ENCODE results near the gene NLRC5. TPM values are rescaled to one million over a fixed set of nuclear protein-coding genes. Genes with fewer than 3 reads are reported as not detected.
A peak's percentile ranks its signal among the peaks of the same experiment; 100 is the strongest.
"Not testable (repeated sequence)": the region's sequence is repeated elsewhere in the genome, so short reads cannot be mapped to it uniquely, and the experiment has no call there.

The NLRC5 gene
- total and polyA plus RNA-seq, 10 donors = 52.0 to 401 (median 219) TPM

GRCh38 chr16:57107321-57107922 lies 118.1 kb downstream of the NLRC5 start:
- peaks cover 0 to 80% (median 36%) of the 10 kb centered on the region in 6 donors for H3K4me1 ChIP-seq
- no peak overlapping the region for H3K27ac ChIP-seq
- no peak overlapping the region for H3K4me3 ChIP-seq
- no peak for TF ChIP-seq POLR2AphosphoS5 (IDR thresholded peaks at IDR 0.05)
- no peak for TF ChIP-seq CTCF (IDR thresholded peaks at IDR 0.05 in 8 of 11, conservative IDR thresholded peaks at IDR 0.05 in 3 of 11)
- no peak for TF ChIP-seq POLR2A (IDR thresholded peaks at IDR 0.05)
- WGBS, 5 donors = 64 to 79% (median 77%) methylated on average over 5 to 9 of the region's 9 CpGs
- H3K27me3 ChIP-seq (replicated peaks in 1 of 7) = peaks cover 0 to 3% (median 0%) of the 10 kb centered on the region in 7 donors
- no peaks in the 10 kb centered on the region for H3K9me3 ChIP-seq
- intact Hi-C loops (cut with DNase I; ENCODE audit: low total_unique reads) = no loop called here
- no peaks in the 10 kb centered on the region for H3K36me3 ChIP-seq
- DNase-seq = no peak

GRCh38 chr16:57108432-57108831 lies 119.1 kb downstream of the NLRC5 start:
- Histone ChIP-seq H3K9me3 (no peaks in the 10 kb centered on the region), H3K4me1 (peaks cover 0 to 90% (median 46%) of the 10 kb centered on the region in 6 donors), H3K36me3 (peaks cover 0 to 5% (median 0%) of the 10 kb centered on the region in 6 donors), H3K27me3 (replicated peaks in 1 of 7) (peaks cover 0 to 3% (median 0%) of the 10 kb centered on the region in 7 donors), H3K4me3 (no peak overlapping the region), H3K27ac (no peak overlapping the region)
- TF ChIP-seq POLR2A (IDR thresholded peaks at IDR 0.05) = no peak
- no peak for TF ChIP-seq POLR2AphosphoS5 (IDR thresholded peaks at IDR 0.05)
- TF ChIP-seq CTCF (IDR thresholded peaks at IDR 0.05 in 8 of 11, conservative IDR thresholded peaks at IDR 0.05 in 3 of 11) = no peak
- no peak for DNase-seq
- intact Hi-C loops (cut with DNase I; ENCODE audit: low total_unique reads) = no loop called here
- 20 to 43% (median 25%) methylated on average over 1 of the region's 1 CpG for WGBS, 5 donors

GRCh38 chr16:57109259-57110105 lies 120.1 kb downstream of the NLRC5 start:
- intact Hi-C loops (cut with DNase I; ENCODE audit: low total_unique reads); H3K4me3 ChIP-seq; H3K27me3 ChIP-seq (replicated peaks in 1 of 7); H3K9me3 ChIP-seq; DNase-seq; H3K27ac ChIP-seq: not testable (repeated sequence)
- peaks cover 0 to 15% (median 0%) of the 10 kb centered on the region in 6 donors for H3K36me3 ChIP-seq
- H3K4me1 ChIP-seq = peaks cover 0 to 95% (median 53%) of the 10 kb centered on the region in 6 donors
- WGBS, 5 donors = 81 to 86% (median 82%) methylated on average over 10 of the region's 10 CpGs

- intact Hi-C loops (cut with DNase I; ENCODE audit: low total_unique reads) = no loop called here
- Histone ChIP-seq H3K27me3 (replicated peaks in 1 of 7) (peaks cover 0 to 3% (median 0%) of the 10 kb centered on the region in 7 donors), H3K4me1 (peaks cover 0 to 92% (median 49%) of the 10 kb centered on the region in 6 donors), H3K36me3 (peaks cover 0 to 30% (median 0%) of the 10 kb centered on the region in 6 donors), H3K4me3 (no peak overlapping the region), H3K9me3 (no peaks in the 10 kb centered on the region), H3K27ac (peak overlapping the region in 1 of 8 donors; percentile 59)
- no peak for DNase-seq
- 88 to 98% (median 94%) methylated on average over 4 of the region's 4 CpGs for WGBS, 5 donors
- TF ChIP-seq POLR2AphosphoS5 (IDR thresholded peaks at IDR 0.05) (no peak), CTCF (IDR thresholded peaks at IDR 0.05 in 8 of 11, conservative IDR thresholded peaks at IDR 0.05 in 3 of 11) (no peak), POLR2A (IDR thresholded peaks at IDR 0.05) (no peak)
These were observed 121.6 kb downstream of the NLRC5 start for GRCh38 chr16:57110937-57111336.

Measured in spleen (tissue), 11 donors.